ENCODE results near the gene BNIP1.

Gene BNIP1

DNA sequence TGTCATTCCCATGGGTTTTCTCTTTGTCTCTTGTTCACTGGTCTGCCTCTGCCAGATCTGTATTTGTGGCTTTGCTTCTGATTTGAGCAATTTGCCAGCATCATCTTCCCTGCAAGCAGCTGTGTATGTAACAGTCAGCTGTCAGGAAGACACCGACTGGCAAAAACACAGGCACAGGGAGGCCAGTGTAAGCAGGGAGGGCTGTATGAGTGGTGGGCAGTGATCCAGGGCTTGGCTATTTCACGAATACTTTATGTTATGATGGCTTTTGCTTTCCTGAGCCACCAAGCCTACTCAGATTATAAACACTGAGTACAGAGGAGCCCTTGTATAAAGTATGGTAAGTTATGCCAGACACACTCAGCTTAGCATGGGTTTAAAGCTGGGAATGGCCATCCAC, 11.6 kb downstream of the BNIP1 start:
- TF ChIP-seq EZH2 (IDR thresholded peaks at IDR 0.05) (no peak), FOXP2 (optimal IDR thresholded peaks at IDR 0.05; ENCODE audit: control extremely low read depth, extremely low read length, insufficient read depth) (no peak), POLR2AphosphoS5 (IDR thresholded peaks at IDR 0.05; ENCODE audit: borderline replicate concordance, low read depth, low read length) (no peak)
- no peak for DNase-seq (ENCODE audit: low read depth, low spot score)
- no peak overlapping the region for H3K9ac ChIP-seq (ENCODE audit: insufficient read length)
- H3K9me3 ChIP-seq (ENCODE audit: low read depth, low read length): no peaks in the 10 kb centered on the region
- H3K27ac ChIP-seq: no peak overlapping the region
- no peak overlapping the region for H3K4me3 ChIP-seq
- H3K36me3 ChIP-seq (ENCODE audit: insufficient read depth, low read length): peaks cover 57% of the 10 kb centered on the region

DNA sequence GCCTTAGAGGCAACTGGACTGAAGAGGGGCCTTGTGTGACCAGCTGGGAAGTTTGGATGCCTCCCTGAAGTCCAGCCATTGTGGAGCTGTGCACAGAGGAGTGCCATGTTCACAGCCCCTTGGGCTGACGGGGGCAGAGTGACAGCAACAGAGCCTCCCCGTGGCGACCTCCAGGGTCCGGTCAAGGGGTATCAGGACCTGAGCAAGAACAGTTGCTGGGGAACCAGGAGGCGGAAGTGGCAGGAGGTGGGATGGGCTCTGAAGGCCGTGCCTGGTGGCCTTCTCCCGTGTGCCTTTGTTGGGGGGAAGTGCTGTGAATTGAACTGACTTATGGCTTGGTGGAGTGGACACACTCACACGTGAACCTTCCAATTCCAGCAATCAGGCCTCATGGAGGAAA, 14.0 kb downstream of the BNIP1 start:
- no peak overlapping the region for H3K27ac ChIP-seq
- no peak for DNase-seq (ENCODE audit: low read depth, low spot score)
- no peak overlapping the region for H3K4me3 ChIP-seq
- H3K36me3 ChIP-seq (ENCODE audit: insufficient read depth, low read length): peaks cover 54% of the 10 kb centered on the region
- TF ChIP-seq FOXP2 (optimal IDR thresholded peaks at IDR 0.05; ENCODE audit: control extremely low read depth, extremely low read length, insufficient read depth): no peak
- TF ChIP-seq EZH2 (IDR thresholded peaks at IDR 0.05): no peak
- TF ChIP-seq POLR2AphosphoS5 (IDR thresholded peaks at IDR 0.05; ENCODE audit: borderline replicate concordance, low read depth, low read length): no peak
- no peak overlapping the region for H3K9ac ChIP-seq (ENCODE audit: insufficient read length)
- H3K9me3 ChIP-seq (ENCODE audit: low read depth, low read length): no peaks in the 10 kb centered on the region

DNA sequence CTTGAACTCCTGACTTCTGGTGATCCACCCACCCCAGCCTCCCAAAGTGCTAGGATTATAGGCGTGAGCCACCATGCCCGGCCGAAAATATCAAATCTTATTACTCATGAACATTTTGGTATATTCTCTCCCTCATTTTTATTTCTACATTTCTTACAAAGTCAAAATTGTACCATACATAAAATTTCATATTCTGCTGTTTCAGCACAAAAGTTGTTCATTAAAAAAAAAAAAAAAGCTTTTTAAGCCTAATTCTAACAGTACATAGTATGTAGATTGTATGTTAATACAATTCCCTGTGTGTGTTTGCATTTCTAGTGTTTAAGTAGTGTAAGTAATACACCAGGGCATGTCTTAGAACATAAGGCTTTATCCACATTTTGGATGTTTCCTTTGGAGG, 14.9 kb downstream of the BNIP1 start:
- Histone ChIP-seq H3K36me3 (ENCODE audit: insufficient read depth, low read length) (peaks cover 46% of the 10 kb centered on the region), H3K4me3 (no peak overlapping the region), H3K9ac (ENCODE audit: insufficient read length) (no peak overlapping the region), H3K9me3 (ENCODE audit: low read depth, low read length) (no peaks in the 10 kb centered on the region), H3K27ac (no peak overlapping the region)
- DNase-seq (ENCODE audit: low read depth, low spot score): no peak
- no peak for TF ChIP-seq FOXP2 (optimal IDR thresholded peaks at IDR 0.05; ENCODE audit: control extremely low read depth, extremely low read length, insufficient read depth)
- no peak for TF ChIP-seq EZH2 (IDR thresholded peaks at IDR 0.05)
- TF ChIP-seq POLR2AphosphoS5 (IDR thresholded peaks at IDR 0.05; ENCODE audit: borderline replicate concordance, low read depth, low read length): no peak

DNA sequence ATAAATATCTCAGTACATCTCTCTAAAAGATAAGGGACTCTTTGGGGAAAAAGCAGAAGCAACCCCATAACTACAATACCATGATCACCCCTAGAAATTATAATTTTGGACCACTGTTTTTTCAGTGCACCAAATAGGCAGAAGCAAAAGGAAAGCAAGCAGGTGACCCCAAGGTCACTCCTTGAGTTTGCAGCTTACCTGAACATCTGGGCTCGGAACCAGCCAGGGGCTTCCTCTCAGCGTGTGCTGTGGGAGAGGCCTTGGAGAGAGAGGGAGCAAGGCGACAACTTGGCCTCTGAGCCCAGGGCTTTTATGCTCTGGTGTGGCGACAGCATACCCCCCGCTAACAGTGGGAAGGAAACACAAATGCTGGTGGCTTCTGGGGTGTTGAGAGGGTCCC, 16.8 kb downstream of the BNIP1 start:
- H3K36me3 ChIP-seq (ENCODE audit: insufficient read depth, low read length): peaks cover 33% of the 10 kb centered on the region; the same call in 1 of the 2 replicates

DNA sequence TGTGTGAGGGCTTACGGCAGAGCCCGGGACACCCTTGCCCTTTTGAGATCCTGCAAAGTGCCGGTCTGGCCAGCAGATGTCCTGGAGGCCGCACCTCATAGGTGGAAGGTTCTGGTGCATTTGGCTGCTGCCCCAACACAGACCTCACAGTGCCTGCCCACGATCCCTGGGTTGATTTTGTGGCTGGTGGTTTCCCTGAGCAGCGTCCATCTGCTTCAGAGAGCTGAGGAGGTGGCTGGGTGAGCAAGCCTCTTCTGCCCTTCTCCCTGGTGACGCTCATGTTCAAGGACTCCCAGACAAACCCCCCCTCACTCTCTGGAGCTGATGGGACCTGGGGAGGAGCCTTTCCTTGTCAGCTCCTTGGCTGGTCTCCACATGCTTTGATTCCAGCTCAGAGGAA, 18.9 kb downstream of the BNIP1 start:
- H3K9me3 ChIP-seq (ENCODE audit: low read depth, low read length): no peaks in the 10 kb centered on the region
- no peak for DNase-seq (ENCODE audit: low read depth, low spot score)
- H3K36me3 ChIP-seq (ENCODE audit: insufficient read depth, low read length): peaks cover 22% of the 10 kb centered on the region; the same call in 1 of the 2 replicates
- TF ChIP-seq POLR2AphosphoS5 (IDR thresholded peaks at IDR 0.05; ENCODE audit: borderline replicate concordance, low read depth, low read length) (no peak), FOXP2 (optimal IDR thresholded peaks at IDR 0.05; ENCODE audit: control extremely low read depth, extremely low read length, insufficient read depth) (no peak), EZH2 (IDR thresholded peaks at IDR 0.05) (no peak)
- H3K9ac ChIP-seq (ENCODE audit: insufficient read length): no peak overlapping the region
- no peak overlapping the region for H3K27ac ChIP-seq
- no peak overlapping the region for H3K4me3 ChIP-seq

More for the DNA sequence above, 16.8 kb downstream of the BNIP1 start:
- no peak overlapping the region for H3K4me3 ChIP-seq
- H3K27ac ChIP-seq: no peak overlapping the region
- no peak overlapping the region for H3K9ac ChIP-seq (ENCODE audit: insufficient read length)
- DNase-seq (ENCODE audit: low read depth, low spot score): no peak
- no peaks in the 10 kb centered on the region for H3K9me3 ChIP-seq (ENCODE audit: low read depth, low read length)
- TF ChIP-seq POLR2AphosphoS5 (IDR thresholded peaks at IDR 0.05; ENCODE audit: borderline replicate concordance, low read depth, low read length): no peak
- no peak for TF ChIP-seq EZH2 (IDR thresholded peaks at IDR 0.05)
- no peak for TF ChIP-seq FOXP2 (optimal IDR thresholded peaks at IDR 0.05; ENCODE audit: control extremely low read depth, extremely low read length, insufficient read depth)

DNA sequence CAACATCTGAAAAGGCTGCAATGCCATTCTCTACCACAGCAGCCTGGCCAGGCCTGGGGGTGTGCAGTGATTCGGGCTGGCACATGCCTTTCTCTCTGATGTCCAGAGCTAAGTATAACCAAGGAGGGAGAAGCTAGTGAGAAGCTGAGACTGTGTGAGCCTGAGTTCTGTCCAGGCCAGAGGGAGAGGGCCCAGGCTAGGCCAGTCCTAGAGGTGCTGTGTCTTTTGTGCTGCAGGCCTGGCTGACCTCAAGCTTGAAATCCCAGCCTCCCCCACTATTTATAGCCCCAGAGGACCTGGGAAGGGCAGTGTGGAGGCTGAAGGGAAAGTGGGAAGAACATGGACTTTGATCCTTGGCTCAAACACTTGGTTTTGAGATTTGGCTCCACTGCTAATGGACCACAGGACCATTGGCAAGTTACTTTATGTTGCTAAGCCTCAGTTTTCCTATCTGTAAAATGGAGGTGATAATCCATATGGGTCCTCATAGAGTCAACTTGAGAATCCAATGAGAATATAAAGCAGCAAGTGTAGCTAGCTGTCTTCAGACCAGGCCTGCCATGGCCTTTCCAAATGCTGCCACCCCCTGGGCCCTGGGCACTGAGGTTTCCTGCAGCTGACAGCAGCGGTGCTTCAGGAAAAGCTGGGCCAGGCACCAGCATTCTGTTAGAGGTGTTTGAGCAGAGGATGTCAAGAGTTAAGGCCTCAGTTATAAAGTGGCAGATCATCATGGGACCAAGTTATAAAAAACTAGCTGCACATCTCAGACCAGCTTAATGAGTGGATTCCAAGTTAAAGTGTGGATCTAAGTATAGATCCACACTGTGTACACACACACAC, 21.1 kb downstream of the BNIP1 start:
- peaks cover 9% of the 10 kb centered on the region; the same call in 1 of the 2 replicates for H3K36me3 ChIP-seq (ENCODE audit: insufficient read depth, low read length)
- no peak for DNase-seq (ENCODE audit: low read depth, low spot score)
- H3K4me3 ChIP-seq: no peak overlapping the region
- TF ChIP-seq POLR2AphosphoS5 (IDR thresholded peaks at IDR 0.05; ENCODE audit: borderline replicate concordance, low read depth, low read length) (no peak), EZH2 (IDR thresholded peaks at IDR 0.05) (no peak), FOXP2 (optimal IDR thresholded peaks at IDR 0.05; ENCODE audit: control extremely low read depth, extremely low read length, insufficient read depth) (no peak)
- no peaks in the 10 kb centered on the region for H3K9me3 ChIP-seq (ENCODE audit: low read depth, low read length)
- no peak overlapping the region for H3K27ac ChIP-seq
- no peak overlapping the region for H3K9ac ChIP-seq (ENCODE audit: insufficient read length)

DNA sequence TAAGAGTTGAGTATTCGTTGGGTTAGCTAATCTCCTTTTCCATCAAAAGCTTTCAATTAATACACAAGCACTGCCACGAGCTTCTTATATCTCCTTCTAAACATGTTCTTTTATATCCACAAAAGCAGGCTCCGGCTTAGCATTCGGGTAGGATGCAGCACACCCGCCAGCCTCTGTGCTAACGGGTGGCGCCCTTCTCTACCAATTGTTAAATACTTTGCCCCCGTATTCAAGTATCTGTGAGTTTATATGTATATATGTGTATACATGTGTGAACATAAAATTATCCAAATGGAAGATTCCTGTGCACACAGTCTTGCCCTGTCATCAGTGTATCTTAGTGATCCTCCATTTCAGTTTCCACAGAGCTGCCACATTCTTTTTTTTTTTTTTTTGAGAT, 27.8 kb downstream of the BNIP1 start:
- Histone ChIP-seq H3K9ac (ENCODE audit: insufficient read length) (no peak overlapping the region), H3K9me3 (ENCODE audit: low read depth, low read length) (no peaks in the 10 kb centered on the region), H3K36me3 (ENCODE audit: insufficient read depth, low read length) (no peaks in the 10 kb centered on the region), H3K27ac (no peak overlapping the region), H3K4me3 (no peak overlapping the region)
- DNase-seq (ENCODE audit: low read depth, low spot score): no peak
- TF ChIP-seq POLR2AphosphoS5 (IDR thresholded peaks at IDR 0.05; ENCODE audit: borderline replicate concordance, low read depth, low read length) (no peak), FOXP2 (optimal IDR thresholded peaks at IDR 0.05; ENCODE audit: control extremely low read depth, extremely low read length, insufficient read depth) (no peak), EZH2 (IDR thresholded peaks at IDR 0.05) (no peak)

DNA sequence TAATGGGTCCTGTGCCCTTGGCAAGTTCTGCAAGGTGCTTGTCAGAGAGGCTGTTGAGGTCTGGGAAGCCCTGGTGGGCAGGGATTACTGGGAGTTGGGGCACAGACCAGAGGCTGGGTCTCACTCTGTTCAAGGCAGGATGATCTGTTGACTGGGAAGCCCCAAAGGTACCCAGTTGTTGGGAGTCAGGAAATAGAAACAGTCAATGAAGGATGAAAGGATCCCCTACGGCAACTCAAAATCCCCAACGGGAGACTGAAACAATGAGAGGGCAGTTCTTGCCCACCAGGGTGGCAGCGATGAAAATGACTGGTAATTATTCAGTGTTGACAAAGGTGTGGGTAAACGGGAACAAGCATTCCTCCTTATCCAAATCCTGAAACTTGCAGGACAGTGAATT, 31.2 kb downstream of the BNIP1 start:
- Histone ChIP-seq H3K27ac (no peak overlapping the region), H3K9ac (ENCODE audit: insufficient read length) (no peak overlapping the region), H3K4me3 (no peak overlapping the region), H3K9me3 (ENCODE audit: low read depth, low read length) (no peaks in the 10 kb centered on the region), H3K36me3 (ENCODE audit: insufficient read depth, low read length) (no peaks in the 10 kb centered on the region)
- no peak for TF ChIP-seq FOXP2 (optimal IDR thresholded peaks at IDR 0.05; ENCODE audit: control extremely low read depth, extremely low read length, insufficient read depth)
- TF ChIP-seq EZH2 (IDR thresholded peaks at IDR 0.05): no peak
- DNase-seq (ENCODE audit: low read depth, low spot score): no peak

Measured in SK-N-MC (cell line).